Measurements from ENCODE around the gene EIF2D. TPM values are rescaled to one million over a fixed set of nuclear protein-coding genes. Genes with fewer than 3 reads are reported as not detected.

Gene EIF2D
- total RNA-seq, 4 donors from 2014 or later: 40.3 to 50.0 (median 47.9) TPM

GRCh38 chr1:206658264-206658980 lies 46.2 kb upstream of the EIF2D start:
- Histone ChIP-seq H3K36me3 (no peaks in the 10 kb centered on the region), H3K27me3 (peaks cover 0 to 6% (median 0%) of the 10 kb centered on the region in 4 donors), H3K4me3 (no peak overlapping the region), H3K9me3 (no peaks in the 10 kb centered on the region), H3K27ac (replicated peaks in 1 of 4) (no peak overlapping the region), H3K4me1 (peaks cover 22 to 46% (median 28%) of the 10 kb centered on the region in 4 donors)
- intact Hi-C loops (cut with DNase I): no loop called here
- TF ChIP-seq CTCF (IDR thresholded peaks at IDR 0.05) (peak; percentile 44 to 63 (median 49)), EP300 (IDR thresholded peaks at IDR 0.05) (no peak)
- 32% methylated on average over 22 of the region's 22 CpGs for WGBS
- no peak for DNase-seq (ENCODE audit: extremely low spot score)

- H3K4me3 ChIP-seq: no peak overlapping the region
- no peaks in the 10 kb centered on the region for H3K36me3 ChIP-seq
- H3K9me3 ChIP-seq: no peaks in the 10 kb centered on the region
- peaks cover 0 to 6% (median 0%) of the 10 kb centered on the region in 4 donors for H3K27me3 ChIP-seq
- no peak for TF ChIP-seq EP300 (IDR thresholded peaks at IDR 0.05)
- TF ChIP-seq POLR2A (IDR thresholded peaks at IDR 0.05; ENCODE audit: low read depth): no peak
- TF ChIP-seq POLR2AphosphoS5 (IDR thresholded peaks at IDR 0.05): no peak
- TF ChIP-seq CTCF (IDR thresholded peaks at IDR 0.05): no peak
- H3K27ac ChIP-seq (replicated peaks in 1 of 4): no peak overlapping the region
- intact Hi-C loops (cut with DNase I): no loop called here
- 62% methylated on average over 6 of the region's 6 CpGs for WGBS
- no peak for DNase-seq (ENCODE audit: extremely low spot score)
- H3K4me1 ChIP-seq: peaks cover 15 to 44% (median 22%) of the 10 kb centered on the region in 4 donors
These were observed 45.5 kb upstream of the EIF2D start for GRCh38 chr1:206657751-206658150.

GRCh38 chr1:206656936-206657335 lies 44.7 kb upstream of the EIF2D start:
- Histone ChIP-seq H3K27ac (replicated peaks in 1 of 4) (no peak overlapping the region), H3K27me3 (peaks cover 0 to 6% (median 0%) of the 10 kb centered on the region in 4 donors), H3K36me3 (no peaks in the 10 kb centered on the region), H3K9me3 (no peaks in the 10 kb centered on the region), H3K4me1 (peaks cover 13 to 46% (median 20%) of the 10 kb centered on the region in 4 donors), H3K4me3 (no peak overlapping the region)
- TF ChIP-seq POLR2A (IDR thresholded peaks at IDR 0.05; ENCODE audit: low read depth): no peak
- TF ChIP-seq CTCF (IDR thresholded peaks at IDR 0.05): no peak
- TF ChIP-seq EP300 (IDR thresholded peaks at IDR 0.05): no peak
- no peak for TF ChIP-seq POLR2AphosphoS5 (IDR thresholded peaks at IDR 0.05)
- no peak for DNase-seq (ENCODE audit: extremely low spot score)
- 94% methylated on average over 3 of the region's 3 CpGs for WGBS
- intact Hi-C loops (cut with DNase I): no loop called here

- H3K27ac ChIP-seq (replicated peaks in 1 of 4): peak overlapping the region in 1 of 4 donors; percentile 26
- WGBS: 83% methylated on average over 4 of the region's 4 CpGs
- H3K9me3 ChIP-seq: no peaks in the 10 kb centered on the region
- H3K27me3 ChIP-seq: peaks cover 0 to 6% (median 0%) of the 10 kb centered on the region in 4 donors
- intact Hi-C loops (cut with DNase I): no loop called here
- H3K4me1 ChIP-seq: peaks cover 13 to 56% (median 20%) of the 10 kb centered on the region in 4 donors
- DNase-seq (ENCODE audit: extremely low spot score): no peak
- peaks cover 0 to 8% (median 0%) of the 10 kb centered on the region in 4 donors for H3K36me3 ChIP-seq
- TF ChIP-seq POLR2A (IDR thresholded peaks at IDR 0.05; ENCODE audit: low read depth) (no peak), CTCF (IDR thresholded peaks at IDR 0.05) (no peak), POLR2AphosphoS5 (IDR thresholded peaks at IDR 0.05) (no peak), EP300 (IDR thresholded peaks at IDR 0.05) (no peak)
- no peak overlapping the region for H3K4me3 ChIP-seq
These were observed 43.2 kb upstream of the EIF2D start for GRCh38 chr1:206655471-206655882.
